GM12878 (cell line): ENCODE measurements around the gene EDN2. TPM values are rescaled to one million over a fixed set of nuclear protein-coding genes. Genes with fewer than 3 reads are reported as not detected.

Experiments used
- ATAC-seq: fragments of 200-7000 bp; cut with Tn5 transposase; 3 replicates; pipeline ENCODE4 v1.9.1; 2020; ENCODE audit warnings: mild to moderate bottlenecking, moderate library complexity
- BruUV-seq: library from RNA; stranded (reverse); fragments of 400-500 nt; replicated peaks from 2 replicates; lab custom pipeline; 2021; lab: Mats Ljungman, UMichigan
- CTCF ChIA-PET: fragments of 300-600 bp; sonication (Branson Sonifier 250); formaldehyde crosslinking; extraction: SDS; loops from one replicate; lab custom pipeline; 2021; ENCODE audit warnings: inconsistent platforms; lab: Yijun Ruan, JAX
- POLR2A ChIA-PET: fragments of 350-600 bp; formaldehyde crosslinking; extraction: SDS; loops from one replicate; lab custom pipeline; 2021; ENCODE audit warnings: inconsistent platforms; lab: Charles Lee
- RAD21 ChIA-PET: fragments of 300-600 bp; sonication (Branson Sonifier 250); formaldehyde crosslinking; loops from one replicate; lab custom pipeline; 2023; ENCODE audit warnings: antibody characterized with exemption; ENCODE audit not compliant: unreplicated experiment; lab: Charles Lee
- SMC1A ChIA-PET: fragments of 300-600 bp; sonication (Branson Sonifier 250); formaldehyde crosslinking; loops from one replicate; lab custom pipeline; 2023; ENCODE audit not compliant: unreplicated experiment, uncharacterized antibody; lab: Charles Lee
- DNase-seq: peaks from one replicate; pipeline ENCODE4 v3.0.0-alpha.2; 2011; ENCODE audit warnings: low read depth, low spot score
- FAIRE-seq: peaks from 3 replicates; lab custom pipeline; 2011; peaks lifted over from hg19 to GRCh38; lab: Jason Lieb, UNC
- H2AFZ ChIP-seq: 2 replicates; pipeline ENCODE4 v1.6.0; 2011; ENCODE audit warnings: low read depth, low read length, control low read depth; ENCODE audit not compliant: control insufficient read depth
- H3K27ac ChIP-seq: 2 replicates; pipeline ENCODE4 v1.5.1; 2011; ENCODE audit warnings: control low read depth; ENCODE audit not compliant: control insufficient read depth, insufficient read depth
- H3K27me3 ChIP-seq, 2 experiments: replicated peaks in 1 of 2; 2 replicates each; pipeline versions ENCODE4 v1.6.0 to v1.6.1; 2011; ENCODE audit warnings: low read length in 1 of 2; ENCODE audit not compliant: control insufficient read depth in 2 of 2, insufficient read depth in 2 of 2
- H3K36me3 ChIP-seq, 2 experiments: 2 replicates each; pipeline ENCODE4 v1.5.1; 2011; ENCODE audit warnings: low read length in 1 of 2; ENCODE audit not compliant: control insufficient read depth in 2 of 2, insufficient read depth in 2 of 2
- H3K4me1 ChIP-seq: 2 replicates; pipeline ENCODE4 v1.6.1; 2011; ENCODE audit warnings: mild to moderate bottlenecking, low read length, moderate library complexity, mixed read lengths; ENCODE audit not compliant: control insufficient read depth, insufficient read depth
- H3K4me2 ChIP-seq: 2 replicates; pipeline ENCODE4 v1.6.0; 2011; ENCODE audit warnings: control low read depth; ENCODE audit not compliant: control insufficient read depth, insufficient read depth
- H3K4me3 ChIP-seq: fragments of 200-600 bp; sonication (generic); 2 replicates; pipeline ENCODE4 v1.5.1; 2016
- H3K79me2 ChIP-seq: 2 replicates; pipeline ENCODE4 v1.6.0; 2011; ENCODE audit warnings: low read length; ENCODE audit not compliant: control insufficient read depth, insufficient read depth
- H3K9ac ChIP-seq: 2 replicates; pipeline ENCODE4 v1.8.0; 2011; ENCODE audit warnings: low read length, control low read depth, mixed read lengths; ENCODE audit not compliant: control insufficient read depth, insufficient read depth
- H3K9me3 ChIP-seq: replicated peaks from 3 replicates; pipeline ENCODE4 v1.5.1; 2011; ENCODE audit warnings: mild to moderate bottlenecking, low read length; ENCODE audit not compliant: control insufficient read depth, insufficient read depth
- H4K20me1 ChIP-seq: 2 replicates; pipeline ENCODE4 v1.6.0; 2011; ENCODE audit not compliant: control insufficient read depth, insufficient read depth
- BCL11A ChIP-seq: IDR thresholded peaks from 2 replicates; pipeline ENCODE4 v1.6.1; 2011; ENCODE audit warnings: low read depth, low read length
- BHLHE40 ChIP-seq, 2 experiments: fragments of 450-650 bp in 1 of 2; IDR thresholded peaks; 2 replicates each; pipeline ENCODE4 v1.6.1; 2011 to 2017; ENCODE audit warnings: low read depth in 2 of 2, borderline replicate concordance in 1 of 2, improper control_type of control experiment in 1 of 2, low read length in 1 of 2, mild to moderate bottlenecking in 1 of 2
- CHD2 ChIP-seq: IDR thresholded peaks from 2 replicates; pipeline ENCODE4 v1.6.1; 2011; ENCODE audit warnings: low read depth, low read length, improper control_type of control experiment, borderline replicate concordance
- CHD4 ChIP-seq: fragments of 200-600 bp; sonication (generic); IDR thresholded peaks from 2 replicates; pipeline ENCODE4 v1.6.1; 2016; ENCODE audit warnings: mild to moderate bottlenecking
- CTCF ChIP-seq, 3 experiments: IDR thresholded peaks in 2 of 3; conservative IDR thresholded peaks in 1 of 3; 2 replicates each; pipeline ENCODE4 v1.5.1; 2011; ENCODE audit warnings: low read depth in 3 of 3, low read length in 3 of 3, mild to moderate bottlenecking in 3 of 3, control low read depth in 2 of 3, moderate library complexity in 2 of 3, inconsistent platforms in 1 of 3, mixed read lengths in 1 of 3; ENCODE audit not compliant: control insufficient read depth in 2 of 3, insufficient read depth in 1 of 3; ENCODE audit errors: extremely low read depth in 1 of 3
- FOXK2 ChIP-seq: fragments of 450-650 bp; IDR thresholded peaks from 2 replicates; pipeline ENCODE4 v1.6.1; 2017; ENCODE audit warnings: mild to moderate bottlenecking, moderate library complexity
- GATAD2B ChIP-seq: fragments of 450-650 bp; conservative IDR thresholded peaks from 2 replicates; pipeline ENCODE4 v1.6.1; 2017; ENCODE audit warnings: low read depth, mild to moderate bottlenecking, moderate library complexity
- MAX ChIP-seq: IDR thresholded peaks from 2 replicates; pipeline ENCODE4 v1.6.1; 2012; ENCODE audit warnings: low read depth, low read length, improper control_type of control experiment
- PAX5 ChIP-seq: IDR thresholded peaks from 2 replicates; pipeline ENCODE4 v1.6.1; 2011; ENCODE audit warnings: low read depth, low read length, borderline replicate concordance
- POLR2A ChIP-seq: IDR thresholded peaks from 2 replicates; pipeline ENCODE4 v1.6.1; 2011; ENCODE audit warnings: low read depth, mild to moderate bottlenecking, low read length
- RAD21 ChIP-seq: IDR thresholded peaks from 2 replicates; pipeline ENCODE4 v1.6.1; 2011; ENCODE audit warnings: mild to moderate bottlenecking, low read depth, low read length, moderate library complexity; ENCODE audit not compliant: insufficient read depth
- RB1 ChIP-seq: fragments of 450-650 bp; formaldehyde crosslinking; IDR thresholded peaks from 2 replicates; pipeline ENCODE4 v1.6.1; 2017; ENCODE audit warnings: mild to moderate bottlenecking, borderline replicate concordance
- SMARCA5 ChIP-seq: fragments of 450-650 bp; IDR thresholded peaks from 2 replicates; pipeline ENCODE4 v1.6.1; 2017; ENCODE audit warnings: mild to moderate bottlenecking
- SPI1 ChIP-seq: IDR thresholded peaks from 2 replicates; pipeline ENCODE4 v1.6.1; 2011; ENCODE audit warnings: low read depth, mild to moderate bottlenecking, low read length, moderate library complexity, borderline replicate concordance; ENCODE audit not compliant: insufficient read depth
- YY1 ChIP-seq: IDR thresholded peaks from 2 replicates; pipeline ENCODE4 v1.6.1; 2011; ENCODE audit warnings: low read depth, mild to moderate bottlenecking, low read length
- ZNF622 ChIP-seq: fragments of 450-650 bp; IDR thresholded peaks from 2 replicates; pipeline ENCODE4 v1.6.1; 2017; ENCODE audit warnings: mild to moderate bottlenecking, inconsistent platforms
- WGBS: methylation state at CpG from one replicate; pipeline ENCODE4 v1.1.6; 2016; ENCODE audit warnings: low lambda C conversion rate; ENCODE audit not compliant: insufficient replicate concordance, insufficient coverage; ENCODE audit errors: missing lambda C conversion rate; 5-methylcytosine and 5-hydroxymethylcytosine counted together
- in situ Hi-C: fragments of 300-500 bp; cut with MboI; formaldehyde crosslinking; loops from 9 replicates; pipeline ENCODE4 v1.14.3; 2018; ENCODE audit warnings: mixed read lengths
- intact Hi-C: fragments of 100-400 bp; cut with micrococcal nuclease; formaldehyde crosslinking; loops from one replicate; pipeline ENCODE4 v1.14.2; 2022; ENCODE audit not compliant: unreplicated experiment
- polyA plus RNA-seq, 11 experiments: library from polyadenylated mRNA; depleted of rRNA in 4 of 11; unstranded in 6 of 11; stranded (reverse) in 5 of 11; fragments of >200 nt; fragmentation: Nextera tagmentation in 4 of 11; fragmentation: Illumina TruSeq in 1 of 11; extraction: Ambion mirVana in 4 of 11; extraction: Trizol in 1 of 11; gene quantifications; 1 replicate in 1 of 11; 2 replicates in 10 of 11; pipeline versions ENCODE4 v1.2.1 to v1.2.3, GENCODE V29; 2011 to 2016; ENCODE audit warnings: inconsistent platforms in 2 of 11, missing spikeins in 2 of 11, low read depth in 1 of 11
- total RNA-seq, 4 experiments: library from RNA; depleted of rRNA in 3 of 4; stranded (reverse); fragments of >200 nt in 3 of 4; fragmentation: Illumina TruSeq in 1 of 4; extraction: Trizol in 1 of 4; gene quantifications; 2 replicates each; pipeline versions ENCODE4 v1.2.1 to v1.2.3, GENCODE V29; 2013 to 2021
- TF ChIP-seq, protein P1 (sequence below): fragments of 450-650 bp; IDR thresholded peaks from 2 replicates; pipeline ENCODE4 v1.6.1; 2018; ENCODE audit warnings: borderline replicate concordance, mild to moderate bottlenecking; ENCODE audit not compliant: partially characterized antibody

EDN2 gene
- total and polyA plus RNA-seq, 10 of the 15 experiments (the other 5 are each of a cell fraction or from before 2014, with no cell fraction given), result 0.11 to 1.5 (median 0.43) TPM; not detected in 1

DNA sequence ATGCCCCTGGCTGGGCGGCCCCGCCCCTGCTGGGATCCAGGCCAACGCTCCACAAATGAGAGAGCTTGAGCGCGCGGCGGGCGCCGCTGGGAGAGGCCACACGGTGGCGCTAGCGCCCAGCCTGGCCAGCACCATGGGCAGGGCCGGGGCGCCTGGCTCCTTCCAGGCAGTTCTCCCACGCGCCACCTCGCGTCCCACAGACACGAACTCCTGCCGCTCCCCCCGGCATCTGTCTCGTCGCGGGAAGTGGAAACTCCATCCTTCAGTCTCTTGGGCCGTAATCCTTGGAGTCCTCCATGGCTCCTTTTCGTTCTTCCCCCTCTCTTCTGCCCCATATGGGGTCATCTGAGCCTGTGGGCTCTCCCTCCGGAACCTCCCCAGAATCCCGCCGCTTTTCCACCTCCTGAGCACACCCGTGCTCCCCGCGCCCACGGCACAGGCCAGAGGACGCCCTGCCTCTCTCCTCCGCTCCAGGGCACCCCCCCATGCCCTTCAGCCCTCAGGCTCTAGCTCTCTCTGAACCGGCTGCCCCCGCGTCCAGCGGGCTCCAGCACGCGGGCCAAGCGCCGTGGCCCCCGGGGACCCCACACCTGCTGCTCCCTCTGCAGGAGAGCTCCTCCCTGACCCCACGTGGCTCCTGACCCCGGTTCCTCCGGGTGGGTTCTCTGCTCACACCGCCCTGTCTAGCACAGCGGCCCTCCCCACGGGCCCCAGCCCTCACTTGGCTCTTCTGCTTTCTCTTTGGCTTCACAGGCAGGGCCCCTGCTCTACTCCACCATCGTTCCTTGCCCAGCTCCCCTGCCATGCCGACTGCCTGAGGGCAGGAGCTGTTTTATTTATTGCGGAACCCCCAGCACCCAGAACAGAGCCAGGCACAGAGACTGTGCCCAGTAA is 31.9 kb upstream of the EDN2 start:
- in situ Hi-C loops, result no loop called here
- FAIRE-seq, result peak; percentile 57
- Histone ChIP-seq H4K20me1 (no peaks in the 10 kb centered on the region), H3K36me3 (no peaks in the 10 kb centered on the region; a peak in 2 of 4 replicates), H3K9me3 (no peaks in the 10 kb centered on the region), H3K4me3 (no peak overlapping the region), H2AFZ (peak overlapping the region; percentile 81), H3K9ac (peak overlapping the region; percentile 39; the same call in 1 of the 2 replicates), H3K27ac (no peak overlapping the region; the same call in 1 of the 2 replicates), H3K4me1 (peaks cover 6% of the 10 kb centered on the region; the same call in 1 of the 2 replicates), H3K79me2 (no peaks in the 10 kb centered on the region), H3K27me3 (no peaks in the 10 kb centered on the region), H3K4me2 (peak overlapping the region; percentile 89)
- 23% methylated on average over 52 of the region's 53 CpGs for WGBS
- intact Hi-C loops, result loop anchor here (2.0 to 5.0 kb wide), 2 partner anchors 140 to 351 kb away; no protein-coding TSS in a partner anchor
- SMC1A ChIA-PET, result interaction anchor here (1.1 to 2.4 kb wide), 8 partner anchors 24 to 657 kb away, joined by 3 to 8 read pairs (median 4); no protein-coding TSS in a partner anchor
- no TSS peak for BruUV-seq
- RAD21 ChIA-PET, result interaction anchor here (1.0 to 2.2 kb wide), 8 partner anchors 24 to 657 kb away, joined by 3 to 9 read pairs (median 4); no protein-coding TSS in a partner anchor
- peak; percentile 96 for ATAC-seq
- CTCF ChIA-PET, result interaction anchor here (0.6 to 7.0 kb wide), 30 partner anchors 9 to 818 kb away, joined by 3 to 59 read pairs (median 3); no protein-coding TSS in a partner anchor
- no peak for DNase-seq
- POLR2A ChIA-PET, result interaction anchor here (1.6 kb wide), 1 partner anchor 296 kb away, joined by 3 read pairs; no protein-coding TSS in a partner anchor
- TF ChIP-seq RAD21 (peak; percentile 71), RB1 (no peak), CHD2 (0 out of 2 replicates have a peak, but pooled peaks have one; percentile 15), POLR2A (no peak), MAX (no peak), YY1 (peak; percentile 64; the same call in 1 of the 2 replicates), ZNF622 (no peak), GATAD2B (0 out of 2 replicates have a peak, but pooled peaks have one; percentile 30), CHD4 (no peak), FOXK2 (peak; percentile 33; the same call in 1 of the 2 replicates), CTCF (IDR thresholded peaks at IDR 0.05 in 2 of 3, conservative IDR thresholded peaks at IDR 0.05 in 1 of 3; ENCODE audit: control insufficient read depth in 2 of 3, extremely low read depth in 1 of 3, insufficient read depth in 1 of 3, low read depth in 3 of 3, low read length in 3 of 3) (peak; percentile 86 to 93 (median 90)), SPI1 (no peak), BCL11A (no peak), SMARCA5 (peak; percentile 39; the same call in 1 of the 2 replicates), PAX5 (no peak), BHLHE40 (IDR thresholded peaks at IDR 0.05; ENCODE audit: borderline replicate concordance in 1 of 2, low read depth in 2 of 2, low read length in 1 of 2) (peak in 1 of 2 experiments; percentile 41; a peak in 1 of 4 replicates)
- TF ChIP-seq, protein P1, sequence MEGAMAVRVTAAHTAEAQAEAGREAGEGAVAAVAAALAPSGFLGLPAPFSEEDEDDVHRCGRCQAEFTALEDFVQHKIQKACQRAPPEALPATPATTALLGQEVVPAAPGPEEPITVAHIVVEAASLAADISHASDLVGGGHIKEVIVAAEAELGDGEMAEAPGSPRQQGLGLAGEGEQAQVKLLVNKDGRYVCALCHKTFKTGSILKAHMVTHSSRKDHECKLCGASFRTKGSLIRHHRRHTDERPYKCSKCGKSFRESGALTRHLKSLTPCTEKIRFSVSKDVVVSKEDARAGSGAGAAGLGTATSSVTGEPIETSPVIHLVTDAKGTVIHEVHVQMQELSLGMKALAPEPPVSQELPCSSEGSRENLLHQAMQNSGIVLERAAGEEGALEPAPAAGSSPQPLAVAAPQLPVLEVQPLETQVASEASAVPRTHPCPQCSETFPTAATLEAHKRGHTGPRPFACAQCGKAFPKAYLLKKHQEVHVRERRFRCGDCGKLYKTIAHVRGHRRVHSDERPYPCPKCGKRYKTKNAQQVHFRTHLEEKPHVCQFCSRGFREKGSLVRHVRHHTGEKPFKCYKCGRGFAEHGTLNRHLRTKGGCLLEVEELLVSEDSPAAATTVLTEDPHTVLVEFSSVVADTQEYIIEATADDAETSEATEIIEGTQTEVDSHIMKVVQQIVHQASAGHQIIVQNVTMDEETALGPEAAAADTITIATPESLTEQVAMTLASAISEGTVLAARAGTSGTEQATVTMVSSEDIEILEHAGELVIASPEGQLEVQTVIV, result no peak
